ENCODE data around the gene KAZN. TPM values are rescaled to one million over a fixed set of nuclear protein-coding genes. Genes with fewer than 3 reads are reported as not detected.
A peak's percentile ranks its signal among the peaks of the same experiment; 100 is the strongest.

KAZN gene
- polyA plus RNA-seq, 1 donor (not counting 4 experiments of a cell fraction or from before 2014, with no cell fraction given), result 5.9 TPM

- Histone ChIP-seq H3K79me2 (ENCODE audit: control insufficient read depth, insufficient read depth, low read length) (no peaks in the 10 kb centered on the region), H2AFZ (ENCODE audit: control insufficient read depth, low read length) (no peak overlapping the region), H4K20me1 (ENCODE audit: control insufficient read depth, extremely low read depth, insufficient read depth, low read length) (no peaks in the 10 kb centered on the region), H3K4me3 (ENCODE audit: control insufficient read depth in 2 of 3, extremely low read depth in 1 of 3, insufficient read depth in 2 of 3, low read depth in 1 of 3, low read length in 3 of 3) (no peak overlapping the region), H3K9me3 (ENCODE audit: control insufficient read depth, low read depth, low read length) (no peaks in the 10 kb centered on the region), H3K4me2 (ENCODE audit: control insufficient read depth, extremely low read depth, insufficient read depth, low read depth, low read length) (no peak overlapping the region), H3K9me1 (ENCODE audit: control insufficient read depth, extremely low read depth, insufficient read depth, low read length) (no peaks in the 10 kb centered on the region), H3K27ac (ENCODE audit: control insufficient read depth, insufficient read depth, low read length) (no peak overlapping the region), H3K27me3 (ENCODE audit: control insufficient read depth, extremely low read depth, insufficient read depth, low read length) (no peaks in the 10 kb centered on the region), H3K4me1 (ENCODE audit: control insufficient read depth, extremely low read depth, insufficient read depth, low read length) (peaks cover 3% of the 10 kb centered on the region), H3K36me3 (ENCODE audit: control insufficient read depth in 2 of 2, extremely low read depth in 1 of 2, insufficient read depth in 2 of 2, low read length in 2 of 2) (no peaks in the 10 kb centered on the region), H3K9ac (ENCODE audit: control insufficient read depth, extremely low read depth, insufficient read depth, low read length) (no peak overlapping the region)
- DNase-seq (ENCODE audit: low read depth, low spot score), result no peak
- FAIRE-seq, result peak; percentile 76
- dilution Hi-C loops (cut with MboI; ENCODE audit: extremely low pct_ligation_motif_present, low sequenced_read_pairs), result no loop called here
- TF ChIP-seq CTCF (optimal IDR thresholded peaks at IDR 0.05 in 1 of 3, IDR thresholded peaks at IDR 0.05 in 1 of 3, conservative IDR thresholded peaks at IDR 0.05 in 1 of 3; ENCODE audit: extremely low read depth in 1 of 3, insufficient read depth in 2 of 3, low read length in 3 of 3), result no peak
- TF ChIP-seq EZH2 (IDR thresholded peaks at IDR 0.05; ENCODE audit: low read length), result no peak
Observed at GRCh38 chr1:14713077-14713476, 114.6 kb downstream of the KAZN start.

DNA sequence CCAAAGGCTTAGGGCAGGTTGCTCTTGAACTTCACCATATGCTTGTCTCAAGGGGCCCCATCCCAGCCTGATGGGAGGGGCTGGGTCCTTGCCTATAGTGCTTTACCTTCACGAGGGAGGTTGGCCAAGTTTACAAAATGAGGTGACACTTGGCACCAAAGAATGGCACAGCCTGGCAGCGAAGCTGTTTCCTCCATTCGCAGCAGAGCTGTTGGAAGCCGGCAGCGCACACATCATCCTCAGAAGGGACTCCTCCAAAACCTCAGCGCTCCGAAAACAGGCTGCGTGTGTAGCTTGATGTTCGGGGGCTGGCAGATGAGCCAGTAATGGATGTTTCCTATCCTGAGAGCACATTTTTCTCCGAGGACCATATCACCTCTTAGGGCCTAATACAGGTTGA lies 116.8 kb downstream of the KAZN start:
- Histone ChIP-seq H3K4me2 (ENCODE audit: control insufficient read depth, extremely low read depth, insufficient read depth, low read depth, low read length) (no peak overlapping the region), H3K9me1 (ENCODE audit: control insufficient read depth, extremely low read depth, insufficient read depth, low read length) (no peaks in the 10 kb centered on the region), H3K4me3 (ENCODE audit: control insufficient read depth in 2 of 3, extremely low read depth in 1 of 3, insufficient read depth in 2 of 3, low read depth in 1 of 3, low read length in 3 of 3) (no peak overlapping the region), H3K27ac (ENCODE audit: control insufficient read depth, insufficient read depth, low read length) (no peak overlapping the region), H3K27me3 (ENCODE audit: control insufficient read depth, extremely low read depth, insufficient read depth, low read length) (no peaks in the 10 kb centered on the region), H2AFZ (ENCODE audit: control insufficient read depth, low read length) (no peak overlapping the region), H3K9me3 (ENCODE audit: control insufficient read depth, low read depth, low read length) (no peaks in the 10 kb centered on the region), H4K20me1 (ENCODE audit: control insufficient read depth, extremely low read depth, insufficient read depth, low read length) (no peaks in the 10 kb centered on the region), H3K4me1 (ENCODE audit: control insufficient read depth, extremely low read depth, insufficient read depth, low read length) (peaks cover 3% of the 10 kb centered on the region), H3K36me3 (ENCODE audit: control insufficient read depth in 2 of 2, extremely low read depth in 1 of 2, insufficient read depth in 2 of 2, low read length in 2 of 2) (no peaks in the 10 kb centered on the region), H3K9ac (ENCODE audit: control insufficient read depth, extremely low read depth, insufficient read depth, low read length) (no peak overlapping the region), H3K79me2 (ENCODE audit: control insufficient read depth, insufficient read depth, low read length) (no peaks in the 10 kb centered on the region)
- TF ChIP-seq EZH2 (IDR thresholded peaks at IDR 0.05; ENCODE audit: low read length) (no peak), CTCF (optimal IDR thresholded peaks at IDR 0.05 in 1 of 3, IDR thresholded peaks at IDR 0.05 in 1 of 3, conservative IDR thresholded peaks at IDR 0.05 in 1 of 3; ENCODE audit: extremely low read depth in 1 of 3, insufficient read depth in 2 of 3, low read length in 3 of 3) (no peak)
- DNase-seq (ENCODE audit: low read depth, low spot score) (no peak), FAIRE-seq (no peak)
- dilution Hi-C loops (cut with MboI; ENCODE audit: extremely low pct_ligation_motif_present, low sequenced_read_pairs), result no loop called here
